GM10248 (cell line): ENCODE results near the gene FGFR3.

Experiments used
- CTCF ChIA-PET: fragments of 300-600 bp; sonication (Branson Sonifier 250); formaldehyde crosslinking; extraction: SDS; loops from one replicate; lab custom pipeline; 2021; ENCODE audit warnings: antibody characterized with exemption; lab: Yijun Ruan, JAX
- POLR2A ChIA-PET: fragments of 350-650 bp; sonication (Branson Sonifier 250); formaldehyde crosslinking; extraction: SDS; loops from one replicate; lab custom pipeline; 2020; ENCODE audit warnings: antibody characterized with exemption; lab: Yijun Ruan, JAX
- DNase-seq: peaks from one replicate; pipeline ENCODE4 v3.0.0; 2012; ENCODE audit errors: extremely low spot score
- TF ChIP-seq, protein P1 (sequence below): IDR thresholded peaks from 2 replicates; pipeline ENCODE4 v1.5.1; 2012; ENCODE audit warnings: mild to moderate bottlenecking, low read depth; ENCODE audit errors: extremely low read depth, missing control alignments, control extremely low read depth

The FGFR3 gene

GRCh38 chr4:1802720-1803522, 9.8 kb downstream of the FGFR3 start:
- CTCF ChIA-PET: interaction anchor here (1.2 to 2.0 kb wide), 3 partner anchors 38 to 110 kb away, joined by 3 to 8 read pairs (median 4); no protein-coding TSS in a partner anchor
- TF ChIP-seq, protein P1, sequence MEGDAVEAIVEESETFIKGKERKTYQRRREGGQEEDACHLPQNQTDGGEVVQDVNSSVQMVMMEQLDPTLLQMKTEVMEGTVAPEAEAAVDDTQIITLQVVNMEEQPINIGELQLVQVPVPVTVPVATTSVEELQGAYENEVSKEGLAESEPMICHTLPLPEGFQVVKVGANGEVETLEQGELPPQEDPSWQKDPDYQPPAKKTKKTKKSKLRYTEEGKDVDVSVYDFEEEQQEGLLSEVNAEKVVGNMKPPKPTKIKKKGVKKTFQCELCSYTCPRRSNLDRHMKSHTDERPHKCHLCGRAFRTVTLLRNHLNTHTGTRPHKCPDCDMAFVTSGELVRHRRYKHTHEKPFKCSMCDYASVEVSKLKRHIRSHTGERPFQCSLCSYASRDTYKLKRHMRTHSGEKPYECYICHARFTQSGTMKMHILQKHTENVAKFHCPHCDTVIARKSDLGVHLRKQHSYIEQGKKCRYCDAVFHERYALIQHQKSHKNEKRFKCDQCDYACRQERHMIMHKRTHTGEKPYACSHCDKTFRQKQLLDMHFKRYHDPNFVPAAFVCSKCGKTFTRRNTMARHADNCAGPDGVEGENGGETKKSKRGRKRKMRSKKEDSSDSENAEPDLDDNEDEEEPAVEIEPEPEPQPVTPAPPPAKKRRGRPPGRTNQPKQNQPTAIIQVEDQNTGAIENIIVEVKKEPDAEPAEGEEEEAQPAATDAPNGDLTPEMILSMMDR: no peak
- no peak for DNase-seq
- POLR2A ChIA-PET: no interaction called here

- no peak for DNase-seq
- POLR2A ChIA-PET: no interaction called here
- TF ChIP-seq, protein P1: no peak
- CTCF ChIA-PET: interaction anchor here (1.2 to 2.0 kb wide), 3 partner anchors 39 to 111 kb away, joined by 3 to 8 read pairs (median 4); no protein-coding TSS in a partner anchor
These were observed 10.7 kb downstream of the FGFR3 start for GRCh38 chr4:1803523-1804423.

- ChIA-PET POLR2A (no interaction called here), CTCF (interaction anchor here (1.5 kb wide), 1 partner anchor 40 kb away, joined by 4 read pairs; no protein-coding TSS in a partner anchor)
- no peak for DNase-seq
- TF ChIP-seq, protein P1: no peak
These were observed 11.8 kb downstream of the FGFR3 start for GRCh38 chr4:1804638-1805492.

DNA sequence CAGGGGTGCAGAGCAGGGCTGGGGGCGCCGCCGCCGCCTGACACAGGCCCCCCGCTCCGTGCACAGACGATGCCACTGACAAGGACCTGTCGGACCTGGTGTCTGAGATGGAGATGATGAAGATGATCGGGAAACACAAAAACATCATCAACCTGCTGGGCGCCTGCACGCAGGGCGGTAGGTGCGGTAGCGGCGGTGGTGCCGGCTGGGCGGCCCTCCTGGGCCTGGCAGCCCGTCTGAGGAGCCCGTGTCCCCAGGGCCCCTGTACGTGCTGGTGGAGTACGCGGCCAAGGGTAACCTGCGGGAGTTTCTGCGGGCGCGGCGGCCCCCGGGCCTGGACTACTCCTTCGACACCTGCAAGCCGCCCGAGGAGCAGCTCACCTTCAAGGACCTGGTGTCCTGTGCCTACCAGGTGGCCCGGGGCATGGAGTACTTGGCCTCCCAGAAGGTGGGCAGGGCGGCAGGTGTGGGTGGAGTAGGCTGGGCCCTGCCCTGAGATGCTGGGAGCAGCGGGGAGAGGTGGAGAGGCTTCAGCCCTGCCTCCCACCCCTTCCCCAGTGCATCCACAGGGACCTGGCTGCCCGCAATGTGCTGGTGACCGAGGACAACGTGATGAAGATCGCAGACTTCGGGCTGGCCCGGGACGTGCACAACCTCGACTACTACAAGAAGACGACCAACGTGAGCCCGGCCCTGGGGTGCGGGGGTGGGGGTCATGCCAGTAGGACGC, 12.6 kb downstream of the FGFR3 start:
- DNase-seq: no peak
- ChIA-PET CTCF (interaction anchor here (0.8 to 1.1 kb wide), 2 partner anchors 57 to 113 kb away, joined by 3 read pairs; no protein-coding TSS in a partner anchor), POLR2A (no interaction called here)
- TF ChIP-seq, protein P1: no peak

DNA sequence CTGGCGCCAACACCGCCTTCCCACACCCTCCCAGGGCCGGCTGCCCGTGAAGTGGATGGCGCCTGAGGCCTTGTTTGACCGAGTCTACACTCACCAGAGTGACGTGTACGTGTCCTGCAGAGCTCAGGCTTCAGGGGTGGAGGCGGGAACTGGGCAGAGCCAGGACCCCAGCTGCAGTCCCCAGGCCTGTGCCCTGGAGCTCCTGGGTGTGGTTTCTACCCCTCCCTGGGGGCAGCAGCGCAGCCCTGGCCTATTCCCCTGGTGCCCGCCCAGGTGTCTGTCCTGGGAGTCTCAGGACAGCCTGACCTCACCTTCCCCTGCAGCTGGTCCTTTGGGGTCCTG, 13.1 kb downstream of the FGFR3 start:
- CTCF ChIA-PET: interaction anchor here (0.8 to 1.1 kb wide), 2 partner anchors 58 to 113 kb away, joined by 3 read pairs; no protein-coding TSS in a partner anchor
- POLR2A ChIA-PET: no interaction called here
- TF ChIP-seq, protein P1: no peak

More for the DNA sequence above, 13.1 kb downstream of the FGFR3 start:
- DNase-seq: no peak
